SK-N-SH (cell line): Measurements from ENCODE around the gene CCDC15. TPM values are rescaled to one million over a fixed set of nuclear protein-coding genes. Genes with fewer than 3 reads are reported as not detected.

Experiments used
- CTCF ChIA-PET: fragments of 300-600, 350-600 bp; formaldehyde crosslinking; extraction: SDS; loops from one replicate; lab custom pipeline; 2021; lab: Yijun Ruan, JAX
- POLR2A ChIA-PET: fragments of 350-600 bp; sonication (Branson Sonifier 250); formaldehyde crosslinking; extraction: SDS; loops from one replicate; lab custom pipeline; 2020; ENCODE audit warnings: antibody characterized with exemption, inconsistent platforms; lab: Yijun Ruan, JAX
- DNase-seq: peaks from one replicate; pipeline ENCODE4 v3.0.0; 2012
- H2AFZ ChIP-seq: fragments of 200-600 bp; sonication (generic); 2 replicates; pipeline ENCODE4 v1.8.1; 2016; ENCODE audit warnings: antibody characterized with exemption, mild to moderate bottlenecking, low read depth
- H3F3A ChIP-seq: fragments of 200-600 bp; sonication (generic); replicated peaks from 2 replicates; pipeline ENCODE3; 2016; ENCODE audit warnings: antibody characterized with exemption, mild to moderate bottlenecking; ENCODE audit not compliant: insufficient read depth
- H3K27ac ChIP-seq, 2 experiments: fragments of 200-500 bp in 1 of 2; fragments of 200-600 bp in 1 of 2; sonication (Bioruptor generic) in 1 of 2; sonication (generic), shearing (Covaris generic) in 1 of 2; 2 replicates each; pipeline versions ENCODE4 v1.5.1 to v1.6.1; 2014 to 2016; ENCODE audit warnings: low read depth in 2 of 2, inconsistent platforms in 1 of 2, low read length in 1 of 2, mild to moderate bottlenecking in 1 of 2, mixed read lengths in 1 of 2
- H3K27me3 ChIP-seq: fragments of 200-600 bp; sonication (generic), shearing (Covaris generic); 2 replicates; pipeline ENCODE4 v1.6.1; 2016; ENCODE audit warnings: mixed run types; ENCODE audit not compliant: insufficient read depth
- H3K36me3 ChIP-seq, 2 experiments: fragments of 200-500 bp in 1 of 2; fragments of 200-600 bp in 1 of 2; sonication (Bioruptor generic) in 1 of 2; sonication (generic) in 1 of 2; replicated peaks in 1 of 2; 2 replicates each; pipeline versions ENCODE3 to v1.5.1; 2014 to 2016; ENCODE audit warnings: low read length in 1 of 2, mild to moderate bottlenecking in 1 of 2; ENCODE audit not compliant: insufficient read depth in 2 of 2, control insufficient read depth in 1 of 2
- H3K4me1 ChIP-seq, 2 experiments: fragments of 200-500 bp in 1 of 2; fragments of 200-600 bp in 1 of 2; sonication (Bioruptor generic) in 1 of 2; sonication (generic), shearing (Covaris generic) in 1 of 2; 2 replicates each; pipeline versions ENCODE4 v1.5.1 to v1.6.1; 2014 to 2016; ENCODE audit warnings: low read depth in 1 of 2, low read length in 1 of 2, mixed run types in 1 of 2; ENCODE audit not compliant: insufficient read depth in 2 of 2, control insufficient read depth in 1 of 2
- H3K4me2 ChIP-seq: fragments of 200-600 bp; sonication (generic), shearing (Covaris generic); 2 replicates; pipeline ENCODE4 v1.6.1; 2017; ENCODE audit warnings: mixed run types
- H3K4me3 ChIP-seq, 2 experiments: fragments of 200-500 bp in 1 of 2; fragments of 200-600 bp in 1 of 2; sonication (Bioruptor generic) in 1 of 2; sonication (generic), shearing (Covaris generic) in 1 of 2; 2 replicates each; pipeline versions ENCODE4 v1.5.1 to v1.8.1; 2014 to 2016; ENCODE audit warnings: low read depth in 2 of 2, inconsistent platforms in 1 of 2, low read length in 1 of 2, mild to moderate bottlenecking in 1 of 2, mixed read lengths in 1 of 2, moderate library complexity in 1 of 2
- H3K79me2 ChIP-seq: fragments of 200-600 bp; sonication (generic); 2 replicates; pipeline ENCODE4 v1.8.1; 2017; ENCODE audit warnings: mild to moderate bottlenecking; ENCODE audit not compliant: insufficient read depth
- H3K9ac ChIP-seq: fragments of 200-600 bp; sonication (generic); 2 replicates; pipeline ENCODE4 v1.6.1; 2017; ENCODE audit warnings: mixed run types
- H3K9me2 ChIP-seq: fragments of 200-600 bp; sonication (generic); 2 replicates; pipeline ENCODE4 v1.6.1; 2017; ENCODE audit warnings: mixed run types
- H3K9me3 ChIP-seq: fragments of 200-600 bp; sonication (generic); 2 replicates; pipeline ENCODE4 v1.6.1; 2017; ENCODE audit warnings: mixed run types, mild to moderate bottlenecking, moderate library complexity
- H4K20me1 ChIP-seq: fragments of 200-600 bp; sonication (generic); 2 replicates; pipeline ENCODE4 v1.6.1; 2017; ENCODE audit warnings: mild to moderate bottlenecking, mixed run types; ENCODE audit not compliant: insufficient read depth
- CTCF ChIP-seq: fragments of 200-600 bp; sonication (generic); IDR thresholded peaks from 2 replicates; pipeline ENCODE4 v1.6.1; 2017; ENCODE audit warnings: antibody characterized with exemption, mild to moderate bottlenecking, moderate library complexity
- EZH2phosphoT487 ChIP-seq: fragments of 200-600 bp; sonication (generic); IDR thresholded peaks from 2 replicates; pipeline ENCODE4 v1.6.1; 2017; ENCODE audit warnings: low read depth, mixed run types, mild to moderate bottlenecking, antibody characterized with exemption, moderate library complexity, borderline replicate concordance
- FOXJ3 ChIP-seq: sonication (generic); formaldehyde crosslinking; IDR thresholded peaks from 2 replicates; pipeline ENCODE4 v1.5.1; 2020; ENCODE audit warnings: mild to moderate bottlenecking, missing genetic modification reagents
- GATA2 ChIP-seq: sonication (generic); formaldehyde crosslinking; IDR thresholded peaks from 2 replicates; pipeline ENCODE4 v1.5.0; 2020; ENCODE audit warnings: mild to moderate bottlenecking, missing genetic modification reagents
- MXI1 ChIP-seq: IDR thresholded peaks from 2 replicates; pipeline ENCODE4 v1.6.1; 2012; ENCODE audit warnings: mild to moderate bottlenecking, low read depth, low read length, improper control_type of control experiment
- RAD21 ChIP-seq: IDR thresholded peaks from 2 replicates; pipeline ENCODE4 v1.6.1; 2012; ENCODE audit warnings: mild to moderate bottlenecking, low read length
- RCOR1 ChIP-seq: fragments of 150-350 bp; IDR thresholded peaks from 2 replicates; pipeline ENCODE4 v1.6.1; 2017; ENCODE audit warnings: antibody characterized with exemption, low read length
- REST ChIP-seq: IDR thresholded peaks from 2 replicates; pipeline ENCODE4 v1.6.1; 2012; ENCODE audit warnings: mild to moderate bottlenecking, low read depth, low read length, moderate library complexity
- SIN3A ChIP-seq: IDR thresholded peaks from 2 replicates; pipeline ENCODE4 v1.6.1; 2012; ENCODE audit warnings: low read depth, mild to moderate bottlenecking, low read length, moderate library complexity, borderline replicate concordance
- SMC3 ChIP-seq: IDR thresholded peaks from 2 replicates; pipeline ENCODE4 v1.6.1; 2012; ENCODE audit warnings: low read depth, low read length, improper control_type of control experiment
- TAF1 ChIP-seq: IDR thresholded peaks from 2 replicates; pipeline ENCODE4 v1.6.1; 2012; ENCODE audit warnings: low read depth, mild to moderate bottlenecking, low read length, moderate library complexity, borderline replicate concordance
- TEAD4 ChIP-seq: IDR thresholded peaks from 2 replicates; pipeline ENCODE4 v1.4.0; 2012; ENCODE audit warnings: mild to moderate bottlenecking, borderline replicate concordance; ENCODE audit not compliant: insufficient read depth
- YY1 ChIP-seq: IDR thresholded peaks from 2 replicates; pipeline ENCODE4 v1.4.0; 2012; ENCODE audit warnings: low read depth, mild to moderate bottlenecking
- WGBS: methylation state at CpG from one replicate; pipeline ENCODE4 v1.1.6; 2017; ENCODE audit warnings: low lambda C conversion rate; 5-methylcytosine and 5-hydroxymethylcytosine counted together
- polyA plus RNA-seq, 3 experiments: library from polyadenylated mRNA; depleted of rRNA; stranded (reverse); fragments of >200 nt; gene quantifications; 2 replicates each; pipeline ENCODE4 v1.2.3, GENCODE V29; 2012
- TF ChIP-seq, protein P1 (sequence below): IDR thresholded peaks from 2 replicates; pipeline ENCODE4 v1.4.0; 2012; ENCODE audit warnings: low read depth, borderline replicate concordance
- TF ChIP-seq, protein P2 (sequence below): IDR thresholded peaks from 2 replicates; pipeline ENCODE4; 2012

CCDC15 gene
- polyA plus RNA-seq, 1 of the 3 experiments (the other 2 are of a cell fraction): 0.69 TPM

- TF ChIP-seq REST (no peak), MXI1 (no peak), CTCF (no peak), FOXJ3 (CRISPR knock-in tag) (no peak)
- TF ChIP-seq, all 33 proteins: peak for 0
Observed at GRCh38 chr11:125080531-125080911, 126.5 kb downstream of the CCDC15 start (continued).

DNA sequence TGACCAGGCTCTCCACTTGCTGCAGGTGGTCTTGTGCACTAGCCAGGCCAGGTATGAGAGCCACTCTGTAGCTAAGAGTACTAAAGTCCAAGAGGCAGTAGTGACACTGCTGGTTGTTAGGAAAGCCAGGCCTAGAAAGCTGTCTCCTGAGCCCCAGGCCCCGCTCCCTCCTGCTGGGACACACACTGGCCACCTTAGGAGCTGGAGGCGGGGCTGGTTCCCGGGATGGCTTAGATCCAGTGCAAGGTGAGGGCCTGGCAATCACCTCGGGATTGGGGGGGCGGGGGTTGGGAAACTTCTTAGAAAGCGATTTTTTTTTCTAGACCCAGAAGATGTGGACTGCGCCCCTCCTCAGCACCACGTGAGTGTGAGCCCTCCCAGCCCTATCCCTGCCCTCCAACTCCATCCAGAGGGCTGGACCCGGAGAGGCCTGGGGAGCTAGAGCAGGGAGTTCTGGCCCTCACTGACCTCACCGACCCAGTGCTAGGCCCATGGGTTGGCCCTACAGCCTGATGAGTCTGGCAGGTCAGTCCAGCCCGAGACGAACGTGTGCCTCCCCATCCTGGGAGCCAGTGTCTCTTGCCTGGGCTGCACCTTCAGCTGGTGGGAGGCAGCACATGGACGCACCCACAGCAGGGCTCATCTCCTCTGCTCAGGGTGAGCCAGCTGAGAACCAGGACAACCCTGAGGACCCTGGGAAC lies 127.2 kb downstream of the CCDC15 start:
- CTCF ChIA-PET: interaction anchor here (0.8 to 1.8 kb wide), 3 partner anchors 9 to 348 kb away, joined by 4 to 7 read pairs (median 5); no protein-coding TSS in a partner anchor

More for the DNA sequence above, 127.2 kb downstream of the CCDC15 start:
- H4K20me1 ChIP-seq: no peaks in the 10 kb centered on the region
- no peak overlapping the region for H3K4me3 ChIP-seq
- no peak for TF ChIP-seq RCOR1
- no peak for TF ChIP-seq SMC3
- no peak for TF ChIP-seq EZH2phosphoT487
- no peak for TF ChIP-seq RAD21
- TF ChIP-seq YY1: no peak
- TF ChIP-seq, protein P1, sequence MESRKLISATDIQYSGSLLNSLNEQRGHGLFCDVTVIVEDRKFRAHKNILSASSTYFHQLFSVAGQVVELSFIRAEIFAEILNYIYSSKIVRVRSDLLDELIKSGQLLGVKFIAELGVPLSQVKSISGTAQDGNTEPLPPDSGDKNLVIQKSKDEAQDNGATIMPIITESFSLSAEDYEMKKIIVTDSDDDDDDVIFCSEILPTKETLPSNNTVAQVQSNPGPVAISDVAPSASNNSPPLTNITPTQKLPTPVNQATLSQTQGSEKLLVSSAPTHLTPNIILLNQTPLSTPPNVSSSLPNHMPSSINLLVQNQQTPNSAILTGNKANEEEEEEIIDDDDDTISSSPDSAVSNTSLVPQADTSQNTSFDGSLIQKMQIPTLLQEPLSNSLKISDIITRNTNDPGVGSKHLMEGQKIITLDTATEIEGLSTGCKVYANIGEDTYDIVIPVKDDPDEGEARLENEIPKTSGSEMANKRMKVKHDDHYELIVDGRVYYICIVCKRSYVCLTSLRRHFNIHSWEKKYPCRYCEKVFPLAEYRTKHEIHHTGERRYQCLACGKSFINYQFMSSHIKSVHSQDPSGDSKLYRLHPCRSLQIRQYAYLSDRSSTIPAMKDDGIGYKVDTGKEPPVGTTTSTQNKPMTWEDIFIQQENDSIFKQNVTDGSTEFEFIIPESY: no peak
- TF ChIP-seq TAF1: no peak
- TF ChIP-seq, protein P2, sequence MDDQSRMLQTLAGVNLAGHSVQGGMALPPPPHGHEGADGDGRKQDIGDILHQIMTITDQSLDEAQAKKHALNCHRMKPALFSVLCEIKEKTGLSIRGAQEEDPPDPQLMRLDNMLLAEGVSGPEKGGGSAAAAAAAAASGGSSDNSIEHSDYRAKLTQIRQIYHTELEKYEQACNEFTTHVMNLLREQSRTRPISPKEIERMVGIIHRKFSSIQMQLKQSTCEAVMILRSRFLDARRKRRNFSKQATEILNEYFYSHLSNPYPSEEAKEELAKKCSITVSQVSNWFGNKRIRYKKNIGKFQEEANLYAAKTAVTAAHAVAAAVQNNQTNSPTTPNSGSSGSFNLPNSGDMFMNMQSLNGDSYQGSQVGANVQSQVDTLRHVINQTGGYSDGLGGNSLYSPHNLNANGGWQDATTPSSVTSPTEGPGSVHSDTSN: no peak
- no peak for TF ChIP-seq TEAD4
- TF ChIP-seq SIN3A: no peak
- no peak for TF ChIP-seq FOXJ3 (CRISPR knock-in tag)
- TF ChIP-seq GATA2 (CRISPR knock-in tag): no peak
- no peaks in the 10 kb centered on the region for H3K79me2 ChIP-seq
- no peak overlapping the region for H3K4me2 ChIP-seq
- no peak overlapping the region for H3K9ac ChIP-seq
- POLR2A ChIA-PET: no interaction called here
- no peaks in the 10 kb centered on the region for H3F3A ChIP-seq
- WGBS: 70% methylated on average over 2 of the region's 14 CpGs
- no peak overlapping the region for H3K27ac ChIP-seq
- no peak overlapping the region for H2AFZ ChIP-seq
- H3K9me2 ChIP-seq: no peaks in the 10 kb centered on the region
- H3K4me1 ChIP-seq: no peaks in the 10 kb centered on the region
- H3K27me3 ChIP-seq: no peaks in the 10 kb centered on the region
- DNase-seq: no peak
- H3K9me3 ChIP-seq: no peaks in the 10 kb centered on the region
- H3K36me3 ChIP-seq: no peaks in the 10 kb centered on the region
